K562 (cell line): ENCODE measurements around the gene PHLDB1. TPM values are rescaled to one million over a fixed set of nuclear protein-coding genes. Genes with fewer than 3 reads are reported as not detected.

Source experiments
- ATF7 ChIP-seq: fragments of 450-650 bp; IDR thresholded peaks from 2 replicates; pipeline ENCODE4 v1.7.1; 2014; ENCODE audit warnings: mild to moderate bottlenecking, moderate library complexity
- ELF4 ChIP-seq: fragments of 450-650 bp; formaldehyde crosslinking; IDR thresholded peaks from 2 replicates; pipeline ENCODE4 v1.4.0; 2022; ENCODE audit warnings: missing genetic modification characterization
- KLF13 ChIP-seq: fragments of 450-650 bp; IDR thresholded peaks from 2 replicates; pipeline ENCODE4 v1.6.1; 2016; ENCODE audit warnings: missing genetic modification characterization, low read depth, mild to moderate bottlenecking, missing compliant biosample characterization, moderate library complexity, borderline replicate concordance
- KLF6 ChIP-seq: fragments of 250-450 bp; sonication (Bioruptor Pico); IDR thresholded peaks from 2 replicates; pipeline ENCODE4 v1.4.0; 2020; ENCODE audit warnings: mild to moderate bottlenecking, moderate library complexity, borderline replicate concordance
- MAFG ChIP-seq: fragments of 450-650 bp; conservative IDR thresholded peaks from 2 replicates; pipeline ENCODE4 v1.6.1; 2016; ENCODE audit warnings: missing genetic modification characterization, missing compliant biosample characterization
- MTA3 ChIP-seq: fragments of 450-650 bp; formaldehyde crosslinking; IDR thresholded peaks from 2 replicates; pipeline ENCODE4 v1.6.1; 2017; ENCODE audit warnings: mild to moderate bottlenecking, borderline replicate concordance
- RB1 ChIP-seq: fragments of 450-650 bp; IDR thresholded peaks from 2 replicates; pipeline ENCODE4 v1.6.1; 2017; ENCODE audit warnings: low read depth, mild to moderate bottlenecking
- TCF3 ChIP-seq: sonication (generic); formaldehyde crosslinking; IDR thresholded peaks from 2 replicates; pipeline ENCODE4 v1.4.0; 2020; ENCODE audit warnings: mild to moderate bottlenecking, missing genetic modification reagents
- ZNF347 ChIP-seq: fragments of 450-650 bp; formaldehyde crosslinking; IDR thresholded peaks from 2 replicates; pipeline ENCODE4 v1.4.0; 2020; ENCODE audit warnings: low read depth, mild to moderate bottlenecking, moderate library complexity
- polyA plus RNA-seq, 8 experiments: library from polyadenylated mRNA; depleted of rRNA in 4 of 8; stranded (reverse) in 5 of 8; unstranded in 3 of 8; fragments of >200 nt; fragmentation: Nextera tagmentation in 2 of 8; fragmentation: Illumina TruSeq in 1 of 8; extraction: Ambion mirVana in 2 of 8; extraction: Trizol in 1 of 8; gene quantifications; 2 replicates each; pipeline versions ENCODE4 v1.2.1 to v1.2.3, GENCODE V29; 2011 to 2014; ENCODE audit warnings: inconsistent platforms in 1 of 8, missing spikeins in 1 of 8
- total RNA-seq, 7 experiments: library from RNA; depleted of rRNA in 6 of 7; stranded (reverse); fragments of >200 nt in 6 of 7; fragmentation: Illumina TruSeq in 2 of 7; extraction: Trizol in 2 of 7; gene quantifications; 2 replicates each; pipeline versions ENCODE4 v1.2.1 to v1.2.3, GENCODE V29; 2011 to 2021; ENCODE audit warnings: low replicate concordance in 1 of 7
- TF ChIP-seq, protein P1 (sequence below), 2 experiments: fragments of 250-450 bp in 1 of 2; fragments of 450-650 bp in 1 of 2; sonication (Bioruptor Pico) in 1 of 2; IDR thresholded peaks; 2 replicates each; pipeline versions ENCODE4 v1.6.1 to v1.8.0; 2016 to 2021; ENCODE audit warnings: mild to moderate bottlenecking in 2 of 2, moderate library complexity in 2 of 2, missing compliant biosample characterization in 1 of 2, missing genetic modification characterization in 1 of 2
- TF ChIP-seq, protein P2 (sequence below): fragments of 450-650 bp; IDR thresholded peaks from 2 replicates; pipeline ENCODE4 v1.6.1; 2016; ENCODE audit warnings: mild to moderate bottlenecking, moderate library complexity
- TF ChIP-seq, protein P3 (sequence below): sonication (generic); formaldehyde crosslinking; IDR thresholded peaks from 2 replicates; pipeline ENCODE4 v1.8.0; 2022; ENCODE audit warnings: missing genetic modification reagents, mild to moderate bottlenecking, moderate library complexity, borderline replicate concordance

The PHLDB1 gene
- total and polyA plus RNA-seq, 9 of the 15 experiments (the other 6 are each of a cell fraction or from before 2014, with no cell fraction given) = 2.0 to 28.7 (median 16.2) TPM

GRCh38 chr11:118572981-118573550, 34.3 kb upstream of the PHLDB1 start (continued):
- TF ChIP-seq KLF13 (tag) (no peak), MAFG (tag) (peak; percentile 94), RB1 (no peak), ATF7 (peak; percentile 57; the same call in 1 of the 2 replicates), MTA3 (0 out of 2 replicates have a peak, but pooled peaks have one; percentile 36), KLF6 (CRISPR knock-in tag) (no peak), ELF4 (0 out of 2 replicates have a peak, but pooled peaks have one; percentile 18), TCF3 (peak; percentile 91), ZNF347 (CRISPR knock-in tag) (no peak)
- TF ChIP-seq, protein P1, sequence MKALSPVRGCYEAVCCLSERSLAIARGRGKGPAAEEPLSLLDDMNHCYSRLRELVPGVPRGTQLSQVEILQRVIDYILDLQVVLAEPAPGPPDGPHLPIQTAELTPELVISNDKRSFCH (CRISPR knock-in tag; IDR thresholded peaks at IDR 0.05) = no peak
- TF ChIP-seq, protein P1 (tag; IDR thresholded peaks at IDR 0.05) = peak; percentile 94
- TF ChIP-seq, protein P2, sequence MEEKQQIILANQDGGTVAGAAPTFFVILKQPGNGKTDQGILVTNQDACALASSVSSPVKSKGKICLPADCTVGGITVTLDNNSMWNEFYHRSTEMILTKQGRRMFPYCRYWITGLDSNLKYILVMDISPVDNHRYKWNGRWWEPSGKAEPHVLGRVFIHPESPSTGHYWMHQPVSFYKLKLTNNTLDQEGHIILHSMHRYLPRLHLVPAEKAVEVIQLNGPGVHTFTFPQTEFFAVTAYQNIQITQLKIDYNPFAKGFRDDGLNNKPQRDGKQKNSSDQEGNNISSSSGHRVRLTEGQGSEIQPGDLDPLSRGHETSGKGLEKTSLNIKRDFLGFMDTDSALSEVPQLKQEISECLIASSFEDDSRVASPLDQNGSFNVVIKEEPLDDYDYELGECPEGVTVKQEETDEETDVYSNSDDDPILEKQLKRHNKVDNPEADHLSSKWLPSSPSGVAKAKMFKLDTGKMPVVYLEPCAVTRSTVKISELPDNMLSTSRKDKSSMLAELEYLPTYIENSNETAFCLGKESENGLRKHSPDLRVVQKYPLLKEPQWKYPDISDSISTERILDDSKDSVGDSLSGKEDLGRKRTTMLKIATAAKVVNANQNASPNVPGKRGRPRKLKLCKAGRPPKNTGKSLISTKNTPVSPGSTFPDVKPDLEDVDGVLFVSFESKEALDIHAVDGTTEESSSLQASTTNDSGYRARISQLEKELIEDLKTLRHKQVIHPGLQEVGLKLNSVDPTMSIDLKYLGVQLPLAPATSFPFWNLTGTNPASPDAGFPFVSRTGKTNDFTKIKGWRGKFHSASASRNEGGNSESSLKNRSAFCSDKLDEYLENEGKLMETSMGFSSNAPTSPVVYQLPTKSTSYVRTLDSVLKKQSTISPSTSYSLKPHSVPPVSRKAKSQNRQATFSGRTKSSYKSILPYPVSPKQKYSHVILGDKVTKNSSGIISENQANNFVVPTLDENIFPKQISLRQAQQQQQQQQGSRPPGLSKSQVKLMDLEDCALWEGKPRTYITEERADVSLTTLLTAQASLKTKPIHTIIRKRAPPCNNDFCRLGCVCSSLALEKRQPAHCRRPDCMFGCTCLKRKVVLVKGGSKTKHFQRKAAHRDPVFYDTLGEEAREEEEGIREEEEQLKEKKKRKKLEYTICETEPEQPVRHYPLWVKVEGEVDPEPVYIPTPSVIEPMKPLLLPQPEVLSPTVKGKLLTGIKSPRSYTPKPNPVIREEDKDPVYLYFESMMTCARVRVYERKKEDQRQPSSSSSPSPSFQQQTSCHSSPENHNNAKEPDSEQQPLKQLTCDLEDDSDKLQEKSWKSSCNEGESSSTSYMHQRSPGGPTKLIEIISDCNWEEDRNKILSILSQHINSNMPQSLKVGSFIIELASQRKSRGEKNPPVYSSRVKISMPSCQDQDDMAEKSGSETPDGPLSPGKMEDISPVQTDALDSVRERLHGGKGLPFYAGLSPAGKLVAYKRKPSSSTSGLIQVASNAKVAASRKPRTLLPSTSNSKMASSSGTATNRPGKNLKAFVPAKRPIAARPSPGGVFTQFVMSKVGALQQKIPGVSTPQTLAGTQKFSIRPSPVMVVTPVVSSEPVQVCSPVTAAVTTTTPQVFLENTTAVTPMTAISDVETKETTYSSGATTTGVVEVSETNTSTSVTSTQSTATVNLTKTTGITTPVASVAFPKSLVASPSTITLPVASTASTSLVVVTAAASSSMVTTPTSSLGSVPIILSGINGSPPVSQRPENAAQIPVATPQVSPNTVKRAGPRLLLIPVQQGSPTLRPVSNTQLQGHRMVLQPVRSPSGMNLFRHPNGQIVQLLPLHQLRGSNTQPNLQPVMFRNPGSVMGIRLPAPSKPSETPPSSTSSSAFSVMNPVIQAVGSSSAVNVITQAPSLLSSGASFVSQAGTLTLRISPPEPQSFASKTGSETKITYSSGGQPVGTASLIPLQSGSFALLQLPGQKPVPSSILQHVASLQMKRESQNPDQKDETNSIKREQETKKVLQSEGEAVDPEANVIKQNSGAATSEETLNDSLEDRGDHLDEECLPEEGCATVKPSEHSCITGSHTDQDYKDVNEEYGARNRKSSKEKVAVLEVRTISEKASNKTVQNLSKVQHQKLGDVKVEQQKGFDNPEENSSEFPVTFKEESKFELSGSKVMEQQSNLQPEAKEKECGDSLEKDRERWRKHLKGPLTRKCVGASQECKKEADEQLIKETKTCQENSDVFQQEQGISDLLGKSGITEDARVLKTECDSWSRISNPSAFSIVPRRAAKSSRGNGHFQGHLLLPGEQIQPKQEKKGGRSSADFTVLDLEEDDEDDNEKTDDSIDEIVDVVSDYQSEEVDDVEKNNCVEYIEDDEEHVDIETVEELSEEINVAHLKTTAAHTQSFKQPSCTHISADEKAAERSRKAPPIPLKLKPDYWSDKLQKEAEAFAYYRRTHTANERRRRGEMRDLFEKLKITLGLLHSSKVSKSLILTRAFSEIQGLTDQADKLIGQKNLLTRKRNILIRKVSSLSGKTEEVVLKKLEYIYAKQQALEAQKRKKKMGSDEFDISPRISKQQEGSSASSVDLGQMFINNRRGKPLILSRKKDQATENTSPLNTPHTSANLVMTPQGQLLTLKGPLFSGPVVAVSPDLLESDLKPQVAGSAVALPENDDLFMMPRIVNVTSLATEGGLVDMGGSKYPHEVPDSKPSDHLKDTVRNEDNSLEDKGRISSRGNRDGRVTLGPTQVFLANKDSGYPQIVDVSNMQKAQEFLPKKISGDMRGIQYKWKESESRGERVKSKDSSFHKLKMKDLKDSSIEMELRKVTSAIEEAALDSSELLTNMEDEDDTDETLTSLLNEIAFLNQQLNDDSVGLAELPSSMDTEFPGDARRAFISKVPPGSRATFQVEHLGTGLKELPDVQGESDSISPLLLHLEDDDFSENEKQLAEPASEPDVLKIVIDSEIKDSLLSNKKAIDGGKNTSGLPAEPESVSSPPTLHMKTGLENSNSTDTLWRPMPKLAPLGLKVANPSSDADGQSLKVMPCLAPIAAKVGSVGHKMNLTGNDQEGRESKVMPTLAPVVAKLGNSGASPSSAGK = no peak
- TF ChIP-seq, protein P3, sequence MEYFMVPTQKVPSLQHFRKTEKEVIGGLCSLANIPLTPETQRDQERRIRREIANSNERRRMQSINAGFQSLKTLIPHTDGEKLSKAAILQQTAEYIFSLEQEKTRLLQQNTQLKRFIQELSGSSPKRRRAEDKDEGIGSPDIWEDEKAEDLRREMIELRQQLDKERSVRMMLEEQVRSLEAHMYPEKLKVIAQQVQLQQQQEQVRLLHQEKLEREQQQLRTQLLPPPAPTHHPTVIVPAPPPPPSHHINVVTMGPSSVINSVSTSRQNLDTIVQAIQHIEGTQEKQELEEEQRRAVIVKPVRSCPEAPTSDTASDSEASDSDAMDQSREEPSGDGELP = no peak
